ENCODE results near the gene DHX40. TPM values are rescaled to one million over a fixed set of nuclear protein-coding genes. Genes with fewer than 3 reads are reported as not detected.

Gene DHX40
- polyA plus RNA-seq, 1 of the 3 experiments (the other 2 are of a cell fraction) = 33.8 TPM

GRCh38 chr17:59621771-59622170 lies 56.4 kb downstream of the DHX40 start:
- Histone ChIP-seq H3K9ac (peak overlapping the region; percentile 70), H3K36me3 (replicated peaks in 1 of 2; ENCODE audit: control insufficient read depth in 1 of 2, insufficient read depth in 2 of 2, low read length in 1 of 2) (peaks cover 20 to 37% of the 10 kb centered on the region in 2 experiments)
- WGBS (ENCODE audit: low lambda C conversion rate) = 22% methylated on average over 4 of the region's 4 CpGs

GRCh38 chr17:59623151-59623550 lies 57.7 kb downstream of the DHX40 start:
- H3K4me1 ChIP-seq (ENCODE audit: control insufficient read depth in 1 of 2, insufficient read depth in 2 of 2, low read depth in 1 of 2, low read length in 1 of 2) = peaks cover 16 to 24% of the 10 kb centered on the region in 2 experiments; a peak in 3 of 4 replicates
- peaks cover 95% of the 10 kb centered on the region for H3K79me2 ChIP-seq (ENCODE audit: insufficient read depth)
- H3K9me3 ChIP-seq = no peaks in the 10 kb centered on the region
- no peaks in the 10 kb centered on the region for H3K9me2 ChIP-seq
- POLR2A ChIA-PET = interaction anchor here (0.6 kb wide), 1 partner anchor 66 kb away, joined by 4 read pairs; no protein-coding TSS in a partner anchor
- no peak overlapping the region for H3K27ac ChIP-seq (ENCODE audit: low read depth in 2 of 2, low read length in 1 of 2)
- 77% methylated on average over 2 of the region's 2 CpGs for WGBS (ENCODE audit: low lambda C conversion rate)
- no peak overlapping the region for H2AFZ ChIP-seq (ENCODE audit: low read depth)
- TF ChIP-seq FOXM1 (IDR thresholded peaks at IDR 0.05; ENCODE audit: low read depth) (no peak), GATA2 (CRISPR knock-in tag; IDR thresholded peaks at IDR 0.05) (no peak), SMC3 (IDR thresholded peaks at IDR 0.05; ENCODE audit: low read depth, low read length) (no peak), CTCF (IDR thresholded peaks at IDR 0.05) (no peak), MAX (IDR thresholded peaks at IDR 0.05; ENCODE audit: low read depth) (no peak), TCF12 (IDR thresholded peaks at IDR 0.05) (no peak), USF2 (IDR thresholded peaks at IDR 0.05; ENCODE audit: borderline replicate concordance, low read depth, low read length) (no peak), RCOR1 (IDR thresholded peaks at IDR 0.05; ENCODE audit: low read length) (no peak), RFX5 (IDR thresholded peaks at IDR 0.05; ENCODE audit: low read length) (no peak), FOSL2 (IDR thresholded peaks at IDR 0.05; ENCODE audit: borderline replicate concordance, low read depth) (no peak), YY1 (IDR thresholded peaks at IDR 0.05; ENCODE audit: low read depth) (no peak), ELF1 (IDR thresholded peaks at IDR 0.05) (no peak), MEF2A (IDR thresholded peaks at IDR 0.05; ENCODE audit: borderline replicate concordance, low read depth) (no peak), SIN3A (IDR thresholded peaks at IDR 0.05; ENCODE audit: borderline replicate concordance, low read depth, low read length) (no peak), NRF1 (IDR thresholded peaks at IDR 0.05; ENCODE audit: low read depth, low read length) (no peak), PBX3 (IDR thresholded peaks at IDR 0.05) (no peak), TAF1 (IDR thresholded peaks at IDR 0.05; ENCODE audit: borderline replicate concordance, low read depth, low read length) (no peak), POLR2AphosphoS5 (IDR thresholded peaks at IDR 0.05; ENCODE audit: low read depth, low read length) (no peak), GABPA (IDR thresholded peaks at IDR 0.05; ENCODE audit: low read depth) (no peak)
- CTCF ChIA-PET = interaction anchor here (0.5 to 1.4 kb wide), 2 partner anchors 65 to 222 kb away, joined by 3 read pairs; no protein-coding TSS in a partner anchor
- no peak for DNase-seq
- peaks cover 22 to 47% of the 10 kb centered on the region in 2 experiments for H3K36me3 ChIP-seq (replicated peaks in 1 of 2; ENCODE audit: control insufficient read depth in 1 of 2, insufficient read depth in 2 of 2, low read length in 1 of 2)
- peaks cover 76% of the 10 kb centered on the region for H4K20me1 ChIP-seq (ENCODE audit: insufficient read depth)
- no peaks in the 10 kb centered on the region for H3K27me3 ChIP-seq (ENCODE audit: insufficient read depth)
- H3K4me3 ChIP-seq (ENCODE audit: low read depth in 2 of 2, low read length in 1 of 2) = peak overlapping the region in 1 of 2 experiments; percentile 94; a peak in 3 of 4 replicates
- H3K4me2 ChIP-seq = peak overlapping the region; percentile 92
- peaks cover 6% of the 10 kb centered on the region for H3F3A ChIP-seq (replicated peaks; ENCODE audit: insufficient read depth)
- H3K9ac ChIP-seq = no peak overlapping the region

More at GRCh38 chr17:59621771-59622170, 56.4 kb downstream of the DHX40 start:
- no peaks in the 10 kb centered on the region for H3K9me2 ChIP-seq
- H3K9me3 ChIP-seq = no peaks in the 10 kb centered on the region
- peak overlapping the region; percentile 92 for H3K4me2 ChIP-seq
- no peak for DNase-seq
- peak overlapping the region; percentile 94 to 97; a peak in 3 of 4 replicates for H3K4me3 ChIP-seq (ENCODE audit: low read depth in 2 of 2, low read length in 1 of 2)
- peaks cover 24 to 28% of the 10 kb centered on the region in 2 experiments; a peak in 3 of 4 replicates for H3K4me1 ChIP-seq (ENCODE audit: control insufficient read depth in 1 of 2, insufficient read depth in 2 of 2, low read depth in 1 of 2, low read length in 1 of 2)
- no peak overlapping the region for H2AFZ ChIP-seq (ENCODE audit: low read depth)
- TF ChIP-seq MAX (IDR thresholded peaks at IDR 0.05; ENCODE audit: low read depth) (no peak), EP300 (IDR thresholded peaks at IDR 0.05; ENCODE audit: borderline replicate concordance in 1 of 2, low read depth in 1 of 2, low read length in 1 of 2) (no peak), FOSL2 (IDR thresholded peaks at IDR 0.05; ENCODE audit: borderline replicate concordance, low read depth) (no peak), ELF1 (IDR thresholded peaks at IDR 0.05) (no peak), RCOR1 (IDR thresholded peaks at IDR 0.05; ENCODE audit: low read length) (no peak), POLR2AphosphoS5 (IDR thresholded peaks at IDR 0.05; ENCODE audit: low read depth, low read length) (no peak), FOXJ3 (CRISPR knock-in tag; IDR thresholded peaks at IDR 0.05) (no peak), GATA2 (CRISPR knock-in tag; IDR thresholded peaks at IDR 0.05) (no peak), NFIC (IDR thresholded peaks at IDR 0.05; ENCODE audit: borderline replicate concordance) (no peak)
- peaks cover 92% of the 10 kb centered on the region for H3K79me2 ChIP-seq (ENCODE audit: insufficient read depth)
- POLR2A ChIA-PET = no interaction called here
- CTCF ChIA-PET = interaction anchor here (0.8 to 1.4 kb wide), 3 partner anchors 22 to 292 kb away, joined by 3 read pairs; no protein-coding TSS in a partner anchor
- peaks cover 62% of the 10 kb centered on the region for H4K20me1 ChIP-seq (ENCODE audit: insufficient read depth)
- H3K27me3 ChIP-seq (ENCODE audit: insufficient read depth) = no peaks in the 10 kb centered on the region
- H3K27ac ChIP-seq (ENCODE audit: low read depth in 2 of 2, low read length in 1 of 2) = peak overlapping the region in 1 of 2 experiments; percentile 2; a peak in 1 of 4 replicates
- peaks cover 11% of the 10 kb centered on the region for H3F3A ChIP-seq (replicated peaks; ENCODE audit: insufficient read depth)

Data from SK-N-SH (cell line).